ENCODE measurements around the gene SLC45A3.
"Not testable (repeated sequence)": the region's sequence is repeated elsewhere in the genome, so short reads cannot be mapped to it uniquely, and the experiment has no call there.

Gene SLC45A3

DNA sequence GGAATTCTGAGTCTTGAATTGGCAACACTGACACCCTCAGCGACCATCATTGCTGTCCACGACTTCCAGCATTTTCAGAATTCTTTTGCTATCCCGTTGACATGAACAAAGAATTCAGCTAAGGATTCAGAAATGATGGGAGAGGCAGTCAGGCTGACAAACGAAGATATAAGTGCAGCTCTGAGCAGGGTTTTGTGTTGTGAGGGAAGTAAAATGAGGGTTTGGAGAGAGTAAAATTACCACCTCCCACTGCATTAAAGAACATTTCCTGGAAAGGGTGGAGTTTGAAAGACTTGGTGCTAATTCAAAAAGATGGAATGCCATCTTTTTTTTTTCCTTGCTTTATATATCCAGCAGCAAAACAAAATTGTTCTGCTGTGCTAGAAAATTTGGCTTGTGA is 43.6 kb downstream of the SLC45A3 start:
- Histone ChIP-seq H3F3A (ENCODE audit: insufficient read depth, low read length) (no peaks in the 10 kb centered on the region), H3K27me3 (ENCODE audit: insufficient read depth, low read length) (no peaks in the 10 kb centered on the region), H3K4me2 (ENCODE audit: low read length) (no peak overlapping the region), H3K9me2 (ENCODE audit: low read depth, low read length) (no peaks in the 10 kb centered on the region), H3K27ac (ENCODE audit: low read depth, low read length, poor library complexity, severe bottlenecking) (no peak overlapping the region), H3K79me2 (ENCODE audit: insufficient read depth, low read length) (no peaks in the 10 kb centered on the region), H3K4me1 (ENCODE audit: insufficient read depth, low read length, severe bottlenecking) (peaks cover 7% of the 10 kb centered on the region), H4K20me1 (ENCODE audit: insufficient read depth, low read length) (no peaks in the 10 kb centered on the region), H3K9me3 (ENCODE audit: low read length) (no peaks in the 10 kb centered on the region), H3K9ac (ENCODE audit: low read length) (no peak overlapping the region), H3K36me3 (ENCODE audit: insufficient read depth, low read length) (no peaks in the 10 kb centered on the region), H3K4me3 (ENCODE audit: low read depth, low read length, poor library complexity, severe bottlenecking) (no peak overlapping the region), H2AFZ (ENCODE audit: low read length) (no peak overlapping the region)
- TF ChIP-seq, protein P1, sequence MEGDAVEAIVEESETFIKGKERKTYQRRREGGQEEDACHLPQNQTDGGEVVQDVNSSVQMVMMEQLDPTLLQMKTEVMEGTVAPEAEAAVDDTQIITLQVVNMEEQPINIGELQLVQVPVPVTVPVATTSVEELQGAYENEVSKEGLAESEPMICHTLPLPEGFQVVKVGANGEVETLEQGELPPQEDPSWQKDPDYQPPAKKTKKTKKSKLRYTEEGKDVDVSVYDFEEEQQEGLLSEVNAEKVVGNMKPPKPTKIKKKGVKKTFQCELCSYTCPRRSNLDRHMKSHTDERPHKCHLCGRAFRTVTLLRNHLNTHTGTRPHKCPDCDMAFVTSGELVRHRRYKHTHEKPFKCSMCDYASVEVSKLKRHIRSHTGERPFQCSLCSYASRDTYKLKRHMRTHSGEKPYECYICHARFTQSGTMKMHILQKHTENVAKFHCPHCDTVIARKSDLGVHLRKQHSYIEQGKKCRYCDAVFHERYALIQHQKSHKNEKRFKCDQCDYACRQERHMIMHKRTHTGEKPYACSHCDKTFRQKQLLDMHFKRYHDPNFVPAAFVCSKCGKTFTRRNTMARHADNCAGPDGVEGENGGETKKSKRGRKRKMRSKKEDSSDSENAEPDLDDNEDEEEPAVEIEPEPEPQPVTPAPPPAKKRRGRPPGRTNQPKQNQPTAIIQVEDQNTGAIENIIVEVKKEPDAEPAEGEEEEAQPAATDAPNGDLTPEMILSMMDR (IDR thresholded peaks at IDR 0.05; ENCODE audit: low read length): no peak
- TF ChIP-seq EZH2 (IDR thresholded peaks at IDR 0.05; ENCODE audit: borderline replicate concordance, low read length): no peak

DNA sequence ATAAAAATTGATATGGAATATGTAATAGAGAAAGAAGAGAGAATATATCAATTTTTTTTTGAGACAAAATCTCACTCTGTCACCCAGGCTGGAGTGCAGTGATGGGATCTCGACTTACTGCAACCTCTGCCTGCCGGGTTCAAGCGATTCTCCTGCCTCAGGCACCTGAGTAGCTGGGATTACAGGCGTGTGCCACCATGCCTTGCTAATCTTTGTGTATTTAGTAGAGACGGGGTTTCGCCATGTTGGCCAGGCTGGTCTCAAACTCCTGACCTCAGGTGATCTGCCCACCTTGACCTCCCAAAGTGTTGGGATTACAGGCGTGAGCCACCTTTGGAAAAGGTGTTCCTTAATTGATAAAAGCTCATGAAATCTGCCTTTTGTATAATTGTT is 44.2 kb downstream of the SLC45A3 start:
- H3K36me3 ChIP-seq (ENCODE audit: insufficient read depth, low read length); H3K4me1 ChIP-seq (ENCODE audit: insufficient read depth, low read length, severe bottlenecking); H3K27ac ChIP-seq (ENCODE audit: low read depth, low read length, poor library complexity, severe bottlenecking); H3F3A ChIP-seq (ENCODE audit: insufficient read depth, low read length); H2AFZ ChIP-seq (ENCODE audit: low read length); H4K20me1 ChIP-seq (ENCODE audit: insufficient read depth, low read length); H3K4me3 ChIP-seq (ENCODE audit: low read depth, low read length, poor library complexity, severe bottlenecking); H3K4me2 ChIP-seq (ENCODE audit: low read length); H3K27me3 ChIP-seq (ENCODE audit: insufficient read depth, low read length); H3K9me3 ChIP-seq (ENCODE audit: low read length); H3K9me2 ChIP-seq (ENCODE audit: low read depth, low read length); H3K9ac ChIP-seq (ENCODE audit: low read length); H3K79me2 ChIP-seq (ENCODE audit: insufficient read depth, low read length): not testable (repeated sequence)

DNA sequence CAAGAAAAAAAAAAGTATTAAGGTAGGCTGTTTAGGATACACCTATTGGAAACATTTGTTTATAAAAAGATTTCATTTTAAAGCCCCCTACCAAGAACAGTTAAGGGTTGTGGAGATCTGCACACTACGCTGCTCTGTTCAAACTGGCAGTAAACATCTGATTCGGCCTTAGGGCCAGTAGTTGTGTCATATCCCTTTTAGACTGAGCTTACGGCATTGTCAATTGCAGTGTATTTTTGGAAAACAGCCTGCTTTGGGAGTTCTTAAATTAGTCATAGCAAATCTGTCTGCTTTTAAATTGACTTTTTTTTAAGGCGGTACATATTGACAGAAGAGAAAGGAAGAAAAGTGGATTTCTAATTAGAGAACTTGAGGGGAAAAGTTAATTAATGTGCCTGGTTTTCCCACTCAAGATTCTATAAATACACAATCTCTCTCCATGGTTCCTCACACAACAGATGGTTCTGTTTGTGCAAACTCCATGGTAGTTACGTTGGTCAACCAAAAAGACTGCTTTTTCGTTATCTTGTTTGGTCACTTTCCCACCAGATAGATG is 46.8 kb downstream of the SLC45A3 start:
- TF ChIP-seq EZH2 (IDR thresholded peaks at IDR 0.05; ENCODE audit: borderline replicate concordance, low read length): no peak
- TF ChIP-seq, protein P1 (IDR thresholded peaks at IDR 0.05; ENCODE audit: low read length): no peak
- H4K20me1 ChIP-seq (ENCODE audit: insufficient read depth, low read length): no peaks in the 10 kb centered on the region
- no peak overlapping the region for H3K4me3 ChIP-seq (ENCODE audit: low read depth, low read length, poor library complexity, severe bottlenecking)
- H3K9me2 ChIP-seq (ENCODE audit: low read depth, low read length): no peaks in the 10 kb centered on the region
- peaks cover 24% of the 10 kb centered on the region for H3K79me2 ChIP-seq (ENCODE audit: insufficient read depth, low read length)
- H3K4me2 ChIP-seq (ENCODE audit: low read length): no peak overlapping the region
- H3K9ac ChIP-seq (ENCODE audit: low read length): no peak overlapping the region
- H3K27me3 ChIP-seq (ENCODE audit: insufficient read depth, low read length): no peaks in the 10 kb centered on the region
- H2AFZ ChIP-seq (ENCODE audit: low read length): no peak overlapping the region
- H3F3A ChIP-seq (ENCODE audit: insufficient read depth, low read length): no peaks in the 10 kb centered on the region
- no peaks in the 10 kb centered on the region for H3K9me3 ChIP-seq (ENCODE audit: low read length)
- peaks cover under 1% of the 10 kb centered on the region; the same call in 1 of the 2 replicates for H3K36me3 ChIP-seq (ENCODE audit: insufficient read depth, low read length)
- H3K4me1 ChIP-seq (ENCODE audit: insufficient read depth, low read length, severe bottlenecking): peaks cover 26% of the 10 kb centered on the region
- no peak overlapping the region for H3K27ac ChIP-seq (ENCODE audit: low read depth, low read length, poor library complexity, severe bottlenecking)

DNA sequence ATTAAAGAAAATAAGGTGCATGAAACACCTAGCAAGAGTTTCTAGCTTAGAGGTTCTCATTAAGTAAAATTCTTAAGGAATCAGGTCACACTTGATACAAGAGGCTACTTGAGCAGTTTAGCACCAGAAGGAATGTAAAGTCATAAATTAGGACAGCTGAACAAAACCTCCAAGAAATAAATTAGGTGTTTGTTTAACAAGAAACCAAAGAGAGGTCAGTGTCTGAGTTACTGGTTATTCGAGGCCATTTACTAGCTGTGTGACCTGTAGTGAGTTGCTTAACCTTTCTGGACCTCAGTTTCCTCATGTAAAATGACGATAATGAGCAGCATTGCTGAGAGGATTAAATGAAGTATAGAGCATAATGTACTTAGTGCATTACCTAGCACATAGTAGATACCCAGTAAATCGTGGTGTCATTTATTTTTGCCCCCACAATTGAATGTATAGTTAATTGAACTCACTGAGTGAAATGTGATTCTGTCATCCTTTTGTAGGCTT is 47.6 kb downstream of the SLC45A3 start:
- Histone ChIP-seq H3K4me1 (ENCODE audit: insufficient read depth, low read length, severe bottlenecking) (peaks cover 34% of the 10 kb centered on the region), H2AFZ (ENCODE audit: low read length) (0 out of 2 replicates have a peak overlapping the region, but pooled peaks have one; percentile 22), H3K9me2 (ENCODE audit: low read depth, low read length) (no peaks in the 10 kb centered on the region), H3K27ac (ENCODE audit: low read depth, low read length, poor library complexity, severe bottlenecking) (no peak overlapping the region), H3K4me2 (ENCODE audit: low read length) (peak overlapping the region; percentile 90), H3K9me3 (ENCODE audit: low read length) (no peaks in the 10 kb centered on the region), H3K27me3 (ENCODE audit: insufficient read depth, low read length) (no peaks in the 10 kb centered on the region), H3K79me2 (ENCODE audit: insufficient read depth, low read length) (peaks cover 32% of the 10 kb centered on the region), H3K4me3 (ENCODE audit: low read depth, low read length, poor library complexity, severe bottlenecking) (peak overlapping the region; percentile 84), H3K9ac (ENCODE audit: low read length) (peak overlapping the region; percentile 75), H4K20me1 (ENCODE audit: insufficient read depth, low read length) (no peaks in the 10 kb centered on the region), H3F3A (ENCODE audit: insufficient read depth, low read length) (no peaks in the 10 kb centered on the region), H3K36me3 (ENCODE audit: insufficient read depth, low read length) (peaks cover 8% of the 10 kb centered on the region; the same call in 1 of the 2 replicates)
- TF ChIP-seq, protein P1 (IDR thresholded peaks at IDR 0.05; ENCODE audit: low read length): no peak
- no peak for TF ChIP-seq EZH2 (IDR thresholded peaks at IDR 0.05; ENCODE audit: borderline replicate concordance, low read length)

Data from OCI-LY1 (cell line).